ENCODE results near the gene RALGDS.
A peak's percentile ranks its signal among the peaks of the same experiment; 100 is the strongest.

RALGDS gene

GRCh38 chr9:133126697-133127339 is 5.8 kb upstream of the RALGDS start:
- peak overlapping the region; percentile 57 to 83 (median 70) for H3K9ac ChIP-seq
- H3K4me2 ChIP-seq: peak overlapping the region; percentile 83 to 100 (median 97)
- H4K20me1 ChIP-seq: peaks cover 0 to 100% (median 89%) of the 10 kb centered on the region in 11 experiments; a peak in 21 of 22 replicates
- H3K4me1 ChIP-seq: peaks cover 81 to 100% (median 100%) of the 10 kb centered on the region in 10 experiments
- H3K27me3 ChIP-seq: no peaks in the 10 kb centered on the region
- H3K4me3 ChIP-seq: peak overlapping the region; percentile 10 to 58 (median 36); a peak in 16 of 20 replicates
- no peak for TF ChIP-seq Cebpa-rat (IDR thresholded peaks at IDR 0.05)
- H3K27ac ChIP-seq: peak overlapping the region; percentile 68 to 88 (median 79)
- H3K9me3 ChIP-seq (replicated peaks in 1 of 11): no peaks in the 10 kb centered on the region
- H3K36me3 ChIP-seq: peaks cover 0 to 28% (median 7%) of the 10 kb centered on the region in 11 experiments; a peak in 10 of 22 replicates

- peaks cover 79 to 99% (median 98%) of the 10 kb centered on the region in 10 experiments for H3K4me1 ChIP-seq
- H3K27me3 ChIP-seq: no peaks in the 10 kb centered on the region
- H3K27ac ChIP-seq: peak overlapping the region; percentile 68 to 88 (median 80)
- H3K4me2 ChIP-seq: peak overlapping the region; percentile 83 to 100 (median 97)
- H3K36me3 ChIP-seq: peaks cover 0 to 27% (median 7%) of the 10 kb centered on the region in 11 experiments; a peak in 10 of 22 replicates
- peaks cover 0 to 99% (median 87%) of the 10 kb centered on the region in 11 experiments; a peak in 21 of 22 replicates for H4K20me1 ChIP-seq
- no peaks in the 10 kb centered on the region for H3K9me3 ChIP-seq (replicated peaks in 1 of 11)
- TF ChIP-seq Cebpa-rat (IDR thresholded peaks at IDR 0.05): no peak
- H3K4me3 ChIP-seq: peak overlapping the region; percentile 10 to 58 (median 36); a peak in 16 of 20 replicates
- H3K9ac ChIP-seq: peak overlapping the region; percentile 57 to 83 (median 70)
Observed at GRCh38 chr9:133125941-133126696, 5.1 kb upstream of the RALGDS start.

- H3K4me1 ChIP-seq: peaks cover 81 to 98% (median 96%) of the 10 kb centered on the region in 10 experiments
- no peak for TF ChIP-seq Cebpa-rat (IDR thresholded peaks at IDR 0.05)
- 0 out of 20 replicates have a peak overlapping the region, but pooled peaks of 1 of the 10 experiments have one; percentile 8 for H3K4me3 ChIP-seq
- peak overlapping the region; percentile 83 to 100 (median 97) for H3K4me2 ChIP-seq
- peak overlapping the region in 8 of 11 experiments; percentile 39 to 83 (median 69); a peak in 14 of 22 replicates for H3K9ac ChIP-seq
- peaks cover 1 to 97% (median 84%) of the 10 kb centered on the region in 11 experiments; a peak in 21 of 22 replicates for H4K20me1 ChIP-seq
- peak overlapping the region; percentile 26 to 88 (median 80); a peak in 19 of 22 replicates for H3K27ac ChIP-seq
- no peaks in the 10 kb centered on the region for H3K27me3 ChIP-seq
- no peaks in the 10 kb centered on the region for H3K9me3 ChIP-seq (replicated peaks in 1 of 11)
- peaks cover 0 to 27% (median 7%) of the 10 kb centered on the region in 11 experiments; a peak in 10 of 22 replicates for H3K36me3 ChIP-seq
Observed at GRCh38 chr9:133124907-133125275, 3.9 kb upstream of the RALGDS start.

DNA sequence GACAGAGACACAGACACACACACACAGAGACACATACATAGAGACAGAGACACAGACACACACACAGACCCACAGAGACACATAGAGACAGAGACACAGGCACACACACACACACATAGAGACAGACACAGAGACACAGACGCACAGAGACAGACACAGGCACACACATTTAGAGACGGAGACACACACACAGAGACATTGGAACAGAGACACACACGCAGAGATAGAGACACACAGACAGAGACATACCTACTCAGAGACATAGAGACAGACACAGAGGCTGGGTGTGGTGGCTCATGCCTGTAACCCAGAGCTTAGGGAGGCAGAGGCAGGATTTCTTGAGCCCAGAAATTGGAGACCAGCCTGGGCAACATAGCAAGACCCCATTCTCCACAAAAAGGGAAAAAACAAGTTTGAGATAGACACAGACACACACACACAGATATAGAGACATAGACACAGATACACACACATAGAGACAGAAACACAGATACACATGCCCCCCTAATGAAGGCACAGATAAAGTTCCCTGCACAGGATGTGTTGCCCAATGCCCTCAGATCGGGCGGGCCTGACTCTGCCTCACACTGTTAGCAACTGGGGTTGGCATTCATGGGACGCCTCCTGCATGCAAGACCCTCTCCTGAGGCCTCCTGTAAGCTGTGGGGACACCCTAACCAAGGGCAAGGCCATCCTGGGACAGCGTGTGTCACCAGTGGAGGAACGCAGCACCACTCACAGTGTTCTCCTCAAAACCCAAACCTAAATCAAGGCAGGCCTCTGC is 3.3 kb upstream of the RALGDS start:
- no peaks in the 10 kb centered on the region for H3K27me3 ChIP-seq
- TF ChIP-seq Cebpa-rat (IDR thresholded peaks at IDR 0.05): peak in 5 of 11 experiments; percentile 24 to 43 (median 33); a peak in 3 of 22 replicates
- peak overlapping the region; percentile 83 to 100 (median 97) for H3K4me2 ChIP-seq
- H3K4me1 ChIP-seq: peaks cover 84 to 98% (median 96%) of the 10 kb centered on the region in 10 experiments
- peak overlapping the region in 1 of 10 experiments; percentile 8; a peak in 1 of 20 replicates for H3K4me3 ChIP-seq
- peaks cover 0 to 24% (median 7%) of the 10 kb centered on the region in 11 experiments; a peak in 10 of 22 replicates for H3K36me3 ChIP-seq
- H4K20me1 ChIP-seq: peaks cover 7 to 97% (median 84%) of the 10 kb centered on the region in 11 experiments; a peak in 21 of 22 replicates
- H3K27ac ChIP-seq: peak overlapping the region; percentile 26 to 88 (median 80); a peak in 20 of 22 replicates
- H3K9me3 ChIP-seq (replicated peaks in 1 of 11): no peaks in the 10 kb centered on the region
- H3K9ac ChIP-seq: peak overlapping the region in 9 of 11 experiments; percentile 37 to 83 (median 53); a peak in 14 of 22 replicates

GRCh38 chr9:133122935-133123611 is 2.0 kb upstream of the RALGDS start:
- no peaks in the 10 kb centered on the region for H3K27me3 ChIP-seq
- TF ChIP-seq Cebpa-rat (IDR thresholded peaks at IDR 0.05): no peak
- no peaks in the 10 kb centered on the region for H3K9me3 ChIP-seq (replicated peaks in 1 of 11)
- H3K27ac ChIP-seq: peak overlapping the region; percentile 76 to 89 (median 84); a peak in 21 of 22 replicates
- peaks cover 84 to 98% (median 96%) of the 10 kb centered on the region in 10 experiments for H3K4me1 ChIP-seq
- H3K9ac ChIP-seq: peak overlapping the region; percentile 50 to 91 (median 84); a peak in 21 of 22 replicates
- peak overlapping the region; percentile 83 to 100 (median 95) for H3K4me2 ChIP-seq
- H3K36me3 ChIP-seq: peaks cover 0 to 12% (median 0%) of the 10 kb centered on the region in 11 experiments; a peak in 6 of 22 replicates
- H3K4me3 ChIP-seq: peak overlapping the region in 1 of 10 experiments; percentile 4; a peak in 1 of 20 replicates
- peaks cover 19 to 97% (median 84%) of the 10 kb centered on the region in 11 experiments; a peak in 21 of 22 replicates for H4K20me1 ChIP-seq

DNA sequence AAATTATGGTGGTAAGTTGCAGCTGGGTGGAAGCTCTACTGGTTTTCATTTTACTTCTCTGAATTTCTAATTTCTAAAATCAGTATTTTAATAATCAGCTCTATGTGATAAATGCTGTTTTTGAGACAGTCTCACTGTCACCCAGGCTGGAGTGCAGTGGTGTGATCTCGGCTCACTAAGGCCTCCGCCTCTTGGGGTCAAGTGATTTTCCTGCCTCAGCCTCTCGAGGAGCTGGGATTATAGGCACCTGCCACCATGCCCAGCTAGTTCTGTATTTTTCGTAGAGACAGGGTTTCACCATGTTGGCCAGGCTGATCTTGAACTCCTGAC is 1.5 kb upstream of the RALGDS start:
- H3K27ac ChIP-seq: peak overlapping the region; percentile 76 to 89 (median 84); a peak in 21 of 22 replicates

GRCh38 chr9:133121915-133122550 is 993 bp upstream of the RALGDS start:
- Histone ChIP-seq H3K4me1 (peaks cover 84 to 98% (median 96%) of the 10 kb centered on the region in 10 experiments), H3K4me3 (peak overlapping the region in 6 of 10 experiments; percentile 21 to 82 (median 48); a peak in 8 of 20 replicates), H3K27ac (peak overlapping the region; percentile 76 to 89 (median 84); a peak in 21 of 22 replicates), H4K20me1 (peaks cover 30 to 97% (median 84%) of the 10 kb centered on the region in 11 experiments; a peak in 21 of 22 replicates), H3K4me2 (peak overlapping the region; percentile 83 to 100 (median 95)), H3K9me3 (replicated peaks in 1 of 11) (no peaks in the 10 kb centered on the region), H3K27me3 (no peaks in the 10 kb centered on the region), H3K9ac (peak overlapping the region; percentile 61 to 91 (median 85); a peak in 21 of 22 replicates), H3K36me3 (peaks cover 0 to 9% (median 0%) of the 10 kb centered on the region in 11 experiments; a peak in 5 of 22 replicates)
- peak in 1 of 11 experiments; percentile 1; a peak in 2 of 22 replicates for TF ChIP-seq Cebpa-rat (IDR thresholded peaks at IDR 0.05)

More for the DNA sequence above, 1.5 kb upstream of the RALGDS start:
- no peak overlapping the region for H3K4me3 ChIP-seq
- H3K4me2 ChIP-seq: peak overlapping the region; percentile 83 to 100 (median 95)
- peaks cover 84 to 98% (median 96%) of the 10 kb centered on the region in 10 experiments for H3K4me1 ChIP-seq
- H3K27me3 ChIP-seq: no peaks in the 10 kb centered on the region
- H3K36me3 ChIP-seq: peaks cover 0 to 7% (median 0%) of the 10 kb centered on the region in 11 experiments; a peak in 4 of 22 replicates
- peak overlapping the region; percentile 61 to 91 (median 85); a peak in 19 of 22 replicates for H3K9ac ChIP-seq
- peaks cover 24 to 97% (median 84%) of the 10 kb centered on the region in 11 experiments; a peak in 21 of 22 replicates for H4K20me1 ChIP-seq
- H3K9me3 ChIP-seq (replicated peaks in 1 of 11): no peaks in the 10 kb centered on the region
- TF ChIP-seq Cebpa-rat (IDR thresholded peaks at IDR 0.05): no peak
